GM10266 (cell line): ENCODE results near the gene AKIRIN2.
"Not testable (repeated sequence)": the region's sequence is repeated elsewhere in the genome, so short reads cannot be mapped to it uniquely, and the experiment has no call there.

Source experiments
- DNase-seq: peaks from one replicate; pipeline ENCODE4 v3.0.0; 2012; ENCODE audit errors: extremely low spot score
- TF ChIP-seq, protein P1 (sequence below): IDR thresholded peaks from 2 replicates; pipeline ENCODE4 v1.5.1; 2012; ENCODE audit warnings: mild to moderate bottlenecking, low read depth; ENCODE audit not compliant: control insufficient read depth, insufficient read depth; ENCODE audit errors: missing control alignments

Gene AKIRIN2

DNA sequence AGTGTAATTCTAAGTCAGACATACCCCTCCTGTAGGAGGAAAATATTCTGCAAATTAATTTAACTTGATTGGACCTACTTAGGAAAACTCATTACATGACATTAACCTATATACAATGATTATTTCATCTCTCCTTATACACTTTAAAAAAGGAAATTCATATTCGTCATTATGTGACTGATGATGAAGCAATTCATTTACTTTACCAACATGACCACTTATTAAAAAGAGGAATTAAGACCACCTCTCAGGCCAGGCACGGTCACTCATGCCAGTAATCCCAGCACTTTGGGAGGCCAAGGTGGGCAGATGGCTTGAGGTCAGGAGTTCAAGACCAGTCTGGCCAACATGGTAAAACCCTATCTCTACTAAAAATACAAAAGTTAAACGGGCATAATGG lies 11.6 kb downstream of the AKIRIN2 start:
- DNase-seq = no peak
- TF ChIP-seq, protein P1, sequence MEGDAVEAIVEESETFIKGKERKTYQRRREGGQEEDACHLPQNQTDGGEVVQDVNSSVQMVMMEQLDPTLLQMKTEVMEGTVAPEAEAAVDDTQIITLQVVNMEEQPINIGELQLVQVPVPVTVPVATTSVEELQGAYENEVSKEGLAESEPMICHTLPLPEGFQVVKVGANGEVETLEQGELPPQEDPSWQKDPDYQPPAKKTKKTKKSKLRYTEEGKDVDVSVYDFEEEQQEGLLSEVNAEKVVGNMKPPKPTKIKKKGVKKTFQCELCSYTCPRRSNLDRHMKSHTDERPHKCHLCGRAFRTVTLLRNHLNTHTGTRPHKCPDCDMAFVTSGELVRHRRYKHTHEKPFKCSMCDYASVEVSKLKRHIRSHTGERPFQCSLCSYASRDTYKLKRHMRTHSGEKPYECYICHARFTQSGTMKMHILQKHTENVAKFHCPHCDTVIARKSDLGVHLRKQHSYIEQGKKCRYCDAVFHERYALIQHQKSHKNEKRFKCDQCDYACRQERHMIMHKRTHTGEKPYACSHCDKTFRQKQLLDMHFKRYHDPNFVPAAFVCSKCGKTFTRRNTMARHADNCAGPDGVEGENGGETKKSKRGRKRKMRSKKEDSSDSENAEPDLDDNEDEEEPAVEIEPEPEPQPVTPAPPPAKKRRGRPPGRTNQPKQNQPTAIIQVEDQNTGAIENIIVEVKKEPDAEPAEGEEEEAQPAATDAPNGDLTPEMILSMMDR = no peak

DNA sequence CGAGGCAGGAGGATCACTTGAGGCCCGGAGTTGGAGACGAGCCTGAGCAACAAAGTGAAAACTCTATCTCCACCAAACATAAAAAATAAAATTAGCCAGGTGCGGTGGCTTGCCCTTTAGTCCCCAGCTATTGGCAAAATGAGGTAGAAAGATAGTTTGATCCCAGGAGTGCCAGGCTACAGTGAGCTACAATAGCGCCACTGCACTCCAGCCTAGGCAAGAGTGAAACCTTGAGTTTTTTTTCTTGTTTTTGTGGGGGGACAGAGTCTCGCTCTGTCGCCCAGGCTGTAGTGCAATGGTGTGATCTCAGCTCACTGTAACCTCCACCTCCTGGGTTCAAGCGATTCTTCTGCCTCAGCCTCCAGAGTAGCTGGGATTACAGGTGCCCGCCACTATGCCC lies 14.1 kb downstream of the AKIRIN2 start:
- not testable (repeated sequence) for DNase-seq

DNA sequence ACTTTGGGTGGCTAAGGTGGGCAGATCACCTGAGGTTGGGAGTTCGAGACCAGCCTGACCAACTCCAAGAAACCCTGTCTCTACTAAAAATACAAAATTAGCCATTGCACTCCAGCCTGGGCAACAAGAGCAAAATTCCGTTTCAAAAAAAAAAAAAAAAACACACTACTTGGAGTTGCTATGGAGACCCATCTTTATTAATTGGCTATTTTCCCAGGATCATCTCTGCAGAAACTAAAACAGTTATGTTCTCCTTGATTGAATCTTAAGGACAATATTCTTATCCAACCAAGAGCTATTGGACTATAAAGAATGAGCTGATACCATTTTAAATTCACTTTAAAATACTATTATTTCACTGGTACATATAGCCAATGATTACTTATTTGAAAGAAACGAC lies 14.7 kb downstream of the AKIRIN2 start:
- TF ChIP-seq, protein P1 = no peak
- DNase-seq = no peak

DNA sequence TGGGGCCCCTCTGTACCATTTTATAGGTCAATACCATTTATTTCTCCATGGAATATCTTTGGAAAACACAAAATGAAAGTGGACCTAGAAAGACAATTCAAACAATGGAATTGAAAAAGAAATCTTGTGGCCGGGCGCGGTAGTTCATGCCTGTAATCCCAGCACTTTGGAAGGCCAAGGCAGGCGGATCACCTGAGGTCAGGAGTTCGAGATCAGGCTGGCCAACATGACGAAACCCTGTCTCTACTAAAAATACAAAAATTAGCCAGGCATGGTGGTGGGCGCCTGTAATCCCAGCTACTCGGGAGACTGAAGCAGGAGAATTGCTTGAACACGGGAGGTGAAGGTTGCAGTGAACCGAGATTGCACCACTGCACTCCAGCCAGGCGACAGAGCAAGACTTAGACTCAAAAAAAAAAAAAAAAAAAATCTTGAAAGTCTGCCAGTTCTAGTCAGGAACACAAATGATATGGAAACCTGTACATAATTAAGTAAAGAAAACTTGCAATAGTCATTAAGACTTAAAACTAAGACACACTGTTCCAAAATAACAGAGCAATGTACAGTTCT lies 15.3 kb downstream of the AKIRIN2 start:
- not testable (repeated sequence) for DNase-seq

DNA sequence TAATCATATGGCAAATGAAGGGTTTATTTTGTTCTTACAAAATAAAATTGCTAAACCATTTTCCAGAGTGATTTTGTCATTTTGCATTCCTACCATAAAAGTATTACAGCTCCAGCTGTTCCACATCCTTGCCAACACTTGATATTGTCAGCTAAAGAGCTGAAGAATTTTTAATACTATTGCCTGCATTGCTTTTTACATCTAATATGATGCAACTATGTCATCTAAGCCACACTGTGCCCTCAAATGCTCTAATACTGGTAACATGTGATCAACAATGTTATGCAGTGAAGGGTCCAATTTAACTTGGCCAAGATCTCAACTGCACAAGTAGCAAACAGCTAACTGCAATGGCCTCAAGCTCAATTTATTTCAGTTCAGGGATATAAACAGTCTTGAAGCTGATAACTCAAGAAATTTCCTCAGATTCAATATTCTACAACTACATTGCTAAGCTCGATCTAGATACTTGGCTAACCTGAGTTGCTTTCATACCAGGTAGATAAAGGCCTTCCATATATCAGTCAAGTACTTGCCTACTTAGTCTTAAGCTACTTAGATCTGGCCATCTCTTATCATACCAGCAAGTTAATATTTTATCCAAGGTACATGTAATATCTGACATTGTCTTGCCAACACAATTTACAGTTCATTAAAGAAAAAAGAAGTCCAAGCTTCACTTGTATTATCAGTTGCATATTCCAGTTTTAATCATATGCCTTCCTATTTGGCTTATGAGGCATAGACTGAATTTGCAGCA lies 17.0 kb downstream of the AKIRIN2 start:
- DNase-seq = no peak
- TF ChIP-seq, protein P1 = no peak

DNA sequence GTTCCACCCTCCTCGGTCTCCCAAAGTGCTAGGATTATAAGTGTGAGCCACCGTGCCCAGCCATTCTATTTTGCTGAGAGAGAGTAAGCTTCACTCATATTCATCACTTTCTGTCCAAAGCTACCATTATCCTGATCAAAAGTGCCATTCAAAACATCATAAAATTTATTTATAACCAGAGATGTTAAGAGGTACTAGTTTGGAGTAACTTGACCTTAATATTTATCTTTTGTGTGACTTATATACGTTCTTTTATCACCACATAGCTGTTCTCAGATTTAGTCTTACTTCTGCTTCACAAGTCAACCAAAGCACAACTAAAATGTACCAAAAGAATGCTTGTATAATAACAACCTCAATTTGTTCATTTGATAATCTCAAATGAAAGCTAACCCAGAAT lies 18.1 kb downstream of the AKIRIN2 start:
- DNase-seq = no peak
- TF ChIP-seq, protein P1 = no peak

DNA sequence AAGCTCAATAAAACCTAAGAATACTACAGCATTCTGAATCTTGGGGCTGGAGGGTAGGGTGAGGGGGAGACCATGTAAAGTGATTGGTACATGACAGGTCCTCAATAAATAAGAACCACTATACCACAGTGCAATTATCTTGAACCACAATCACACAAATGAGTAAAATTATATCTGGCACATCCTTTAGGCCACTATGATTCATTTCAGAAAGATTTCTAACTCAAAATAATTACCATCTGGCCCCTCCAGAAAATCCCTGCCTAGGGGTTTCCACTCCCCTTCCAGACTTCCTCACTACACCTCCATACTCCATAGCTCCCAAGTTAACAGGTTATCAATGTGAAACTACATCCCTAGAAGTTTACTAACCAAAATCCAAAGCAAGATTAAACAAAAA lies 19.7 kb downstream of the AKIRIN2 start:
- no peak for DNase-seq
- TF ChIP-seq, protein P1 = no peak

DNA sequence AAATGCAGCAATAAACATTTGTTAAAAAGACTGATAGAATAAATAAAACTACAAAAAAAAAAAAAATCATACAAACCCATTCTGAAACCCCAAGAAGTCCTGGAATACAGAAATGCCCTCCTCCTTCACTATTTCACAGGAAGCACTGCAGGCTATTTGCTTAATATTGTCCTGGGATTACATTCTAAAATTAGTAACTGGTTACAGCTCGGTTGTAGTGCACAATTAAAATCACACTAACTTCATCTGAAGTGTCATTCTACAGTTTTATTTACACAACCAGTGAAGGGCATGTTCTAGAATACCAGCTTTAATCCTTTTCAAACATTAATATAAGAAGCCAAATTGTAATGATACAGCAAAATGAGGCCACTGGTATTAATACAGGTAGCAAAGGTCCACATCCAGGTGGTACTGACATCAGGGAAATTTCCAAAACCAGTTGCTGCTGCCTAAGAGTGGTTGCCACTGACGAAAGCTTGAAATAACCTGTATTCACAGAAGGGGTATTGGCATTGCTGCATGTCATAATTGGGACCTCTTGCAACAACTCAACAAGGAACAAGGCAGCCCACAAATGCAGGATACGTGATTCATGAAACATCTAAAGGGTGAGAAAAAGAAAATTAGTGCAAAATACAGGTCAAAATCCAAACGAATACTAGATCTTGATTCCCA lies 26.9 kb downstream of the AKIRIN2 start:
- DNase-seq = no peak
- TF ChIP-seq, protein P1 = no peak
